Right ventricle myocardium inferior (tissue), 1 donor: ENCODE data around the gene KRTAP1-5. TPM values are rescaled to one million over a fixed set of nuclear protein-coding genes. Genes with fewer than 3 reads are reported as not detected.

ENCODE experiments used
- ATAC-seq: fragments of 200-7000 bp; cut with Tn5 transposase; one replicate; pipeline ENCODE4 v1.9.1; 2020; ENCODE audit warnings: mild to moderate bottlenecking, moderate library complexity
- DNase-seq: peaks from one replicate; pipeline ENCODE4 v3.0.0; 2021; ENCODE audit errors: missing footprints
- intact Hi-C: fragments of 100-400 bp; cut with DNase I; formaldehyde crosslinking; loops from one replicate; pipeline ENCODE4 v1.11.0; 2022
- total RNA-seq: library from RNA; stranded (reverse); fragmentation: NEBNext Ultra II Directional; extraction: Animal tissue kit (Norgen Biotek cat#: 25700); gene quantifications from one replicate; pipeline ENCODE4 v1.2.1, GENCODE V29; 2021
- donor health status: DM: no; HTN: yes; CAD: no; lungs with severe emphysema.

The KRTAP1-5 gene
- total RNA-seq, 1 donor from 2014 or later: not detected

- ATAC-seq: no peak
- intact Hi-C loops: no loop called here
Measured at GRCh38 chr17:40980117-40980516, 46.9 kb downstream of the KRTAP1-5 start.

GRCh38 chr17:40978575-40979151, 48.3 kb downstream of the KRTAP1-5 start:
- intact Hi-C loops: no loop called here
- ATAC-seq (no peak), DNase-seq (no peak)

More at GRCh38 chr17:40980117-40980516, 46.9 kb downstream of the KRTAP1-5 start:
- DNase-seq: no peak

Other genes with a start within 250 kb of the KRTAP1-5 start
- gene KRT27, start 244.7 kb downstream of the KRTAP1-5 start, total RNA-seq: not detected
- gene KRT28, start 227.2 kb downstream of the KRTAP1-5 start, total RNA-seq: not detected
- 48.0 TPM for gene KRT10, start 204.6 kb downstream of the KRTAP1-5 start, total RNA-seq
- not detected for gene KRT12, start 160.0 kb downstream of the KRTAP1-5 start, total RNA-seq
- gene KRT20, start 142.0 kb downstream of the KRTAP1-5 start, total RNA-seq: not detected
- 0.16 TPM for gene KRT23, start 89.6 kb downstream of the KRTAP1-5 start, total RNA-seq
- not detected for gene KRT39, start 60.3 kb downstream of the KRTAP1-5 start, total RNA-seq
- gene KRT40, start 42.9 kb downstream of the KRTAP1-5 start, total RNA-seq: not detected
- gene KRTAP3-3, start 33.0 kb downstream of the KRTAP1-5 start, total RNA-seq: not detected
- gene KRTAP3-2, start 27.3 kb downstream of the KRTAP1-5 start, total RNA-seq: not detected
- gene KRTAP3-1, start 18.1 kb downstream of the KRTAP1-5 start, total RNA-seq: not detected
- gene KRTAP1-4, start 3.0 kb upstream of the KRTAP1-5 start, total RNA-seq: not detected
- not detected for gene KRTAP1-3, start 7.7 kb upstream of the KRTAP1-5 start, total RNA-seq
- not detected for gene KRTAP1-1, start 14.2 kb upstream of the KRTAP1-5 start, total RNA-seq
- gene KRTAP2-1, start 20.1 kb upstream of the KRTAP1-5 start, total RNA-seq: not detected
- gene KRTAP2-2, start 28.0 kb upstream of the KRTAP1-5 start, total RNA-seq: not detected
- gene KRTAP2-3, start 32.9 kb upstream of the KRTAP1-5 start, total RNA-seq: not detected
- not detected for gene KRTAP2-4, start 38.7 kb upstream of the KRTAP1-5 start, total RNA-seq
- not detected for gene KRTAP4-7, start 56.9 kb upstream of the KRTAP1-5 start, total RNA-seq
- not detected for gene KRTAP4-8, start 70.9 kb upstream of the KRTAP1-5 start, total RNA-seq
- not detected for gene KRTAP4-16, start 75.0 kb upstream of the KRTAP1-5 start, total RNA-seq
- not detected for gene KRTAP4-9, start 78.2 kb upstream of the KRTAP1-5 start, total RNA-seq
- gene KRTAP4-11, start 91.2 kb upstream of the KRTAP1-5 start, total RNA-seq: not detected
- not detected for gene KRTAP4-12, start 97.0 kb upstream of the KRTAP1-5 start, total RNA-seq
- not detected for gene KRTAP4-6, start 113.3 kb upstream of the KRTAP1-5 start, total RNA-seq
- gene KRTAP4-5, start 122.6 kb upstream of the KRTAP1-5 start, total RNA-seq: not detected
- not detected for gene KRTAP4-4, start 133.5 kb upstream of the KRTAP1-5 start, total RNA-seq
- not detected for gene KRTAP4-3, start 141.0 kb upstream of the KRTAP1-5 start, total RNA-seq
- gene KRTAP4-2, start 151.0 kb upstream of the KRTAP1-5 start, total RNA-seq: not detected
- gene KRTAP4-1, start 157.7 kb upstream of the KRTAP1-5 start, total RNA-seq: not detected
- gene KRTAP9-1, start 162.7 kb upstream of the KRTAP1-5 start, total RNA-seq: not detected
- gene KRTAP9-2, start 199.4 kb upstream of the KRTAP1-5 start, total RNA-seq: not detected
- gene KRTAP9-3, start 205.2 kb upstream of the KRTAP1-5 start, total RNA-seq: not detected
- not detected for gene KRTAP9-8, start 210.8 kb upstream of the KRTAP1-5 start, total RNA-seq
- gene KRTAP9-4, start 222.5 kb upstream of the KRTAP1-5 start, total RNA-seq: not detected
- not detected for gene KRTAP9-9, start 228.2 kb upstream of the KRTAP1-5 start, total RNA-seq
- gene KRTAP9-6, start 238.2 kb upstream of the KRTAP1-5 start, total RNA-seq: not detected
- gene KRTAP9-7, start 248.5 kb upstream of the KRTAP1-5 start, total RNA-seq: not detected